Esophagus muscularis mucosa (tissue), 4 donors: ENCODE results near the gene TUBB8.
"Not testable (repeated sequence)": the region's sequence is repeated elsewhere in the genome, so short reads cannot be mapped to it uniquely, and the experiment has no call there.

Experiments used
- EP300 ChIP-seq: sonication (generic); formaldehyde crosslinking; IDR thresholded peaks from one replicate; pipeline ENCODE4 v1.6.1; 2017; ENCODE audit warnings: antibody characterized with exemption
- POLR2A ChIP-seq: fragments of 450-650 bp; IDR thresholded peaks from one replicate; pipeline ENCODE4 v1.6.1; 2017; ENCODE audit warnings: antibody characterized with exemption, moderate library complexity, mild to moderate bottlenecking, low read depth
- POLR2AphosphoS5 ChIP-seq, 2 donors: sonication (generic); formaldehyde crosslinking; IDR thresholded peaks; one replicate each; pipeline ENCODE4 v1.6.1; 2017; ENCODE audit warnings: antibody characterized with exemption in 2 of 2
- TF ChIP-seq, protein P1 (sequence below), 3 experiments: fragments of 200-600 bp in 2 of 3; fragments of 450-650 bp in 1 of 3; sonication (generic) in 2 of 3; IDR thresholded peaks; one replicate each; pipeline ENCODE4 v1.5.1; 2017 to 2019; ENCODE audit warnings: antibody characterized with exemption in 3 of 3, mild to moderate bottlenecking in 2 of 3, moderate library complexity in 1 of 3

DNA sequence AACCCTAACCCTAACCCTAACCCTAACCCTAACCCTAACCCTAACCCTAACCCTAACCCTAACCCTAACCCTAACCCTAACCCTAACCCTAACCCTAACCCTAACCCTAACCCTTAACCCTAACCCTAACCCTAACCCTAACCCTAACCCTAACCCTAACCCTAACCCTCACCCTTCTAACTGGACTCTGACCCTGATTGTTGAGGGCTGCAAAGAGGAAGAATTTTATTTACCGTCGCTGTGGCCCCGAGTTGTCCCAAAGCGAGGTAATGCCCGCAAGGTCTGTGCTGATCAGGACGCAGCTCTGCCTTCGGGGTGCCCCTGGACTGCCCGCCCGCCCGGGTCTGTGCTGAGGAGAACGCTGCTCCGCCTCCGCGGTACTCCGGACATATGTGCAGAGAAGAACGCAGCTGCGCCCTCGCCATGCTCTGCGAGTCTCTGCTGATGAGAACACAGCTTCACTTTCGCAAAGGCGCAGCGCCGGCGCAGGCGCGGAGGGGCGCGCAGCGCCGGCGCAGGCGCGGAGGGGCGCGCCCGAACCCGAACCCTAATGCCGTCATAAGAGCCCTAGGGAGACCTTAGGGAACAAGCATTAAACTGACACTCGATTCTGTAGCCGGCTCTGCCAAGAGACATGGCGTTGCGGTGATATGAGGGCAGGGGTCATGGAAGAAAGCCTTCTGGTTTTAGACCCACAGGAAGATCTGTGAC is 38.7 kb downstream of the TUBB8 start:
- TF ChIP-seq, protein P1, sequence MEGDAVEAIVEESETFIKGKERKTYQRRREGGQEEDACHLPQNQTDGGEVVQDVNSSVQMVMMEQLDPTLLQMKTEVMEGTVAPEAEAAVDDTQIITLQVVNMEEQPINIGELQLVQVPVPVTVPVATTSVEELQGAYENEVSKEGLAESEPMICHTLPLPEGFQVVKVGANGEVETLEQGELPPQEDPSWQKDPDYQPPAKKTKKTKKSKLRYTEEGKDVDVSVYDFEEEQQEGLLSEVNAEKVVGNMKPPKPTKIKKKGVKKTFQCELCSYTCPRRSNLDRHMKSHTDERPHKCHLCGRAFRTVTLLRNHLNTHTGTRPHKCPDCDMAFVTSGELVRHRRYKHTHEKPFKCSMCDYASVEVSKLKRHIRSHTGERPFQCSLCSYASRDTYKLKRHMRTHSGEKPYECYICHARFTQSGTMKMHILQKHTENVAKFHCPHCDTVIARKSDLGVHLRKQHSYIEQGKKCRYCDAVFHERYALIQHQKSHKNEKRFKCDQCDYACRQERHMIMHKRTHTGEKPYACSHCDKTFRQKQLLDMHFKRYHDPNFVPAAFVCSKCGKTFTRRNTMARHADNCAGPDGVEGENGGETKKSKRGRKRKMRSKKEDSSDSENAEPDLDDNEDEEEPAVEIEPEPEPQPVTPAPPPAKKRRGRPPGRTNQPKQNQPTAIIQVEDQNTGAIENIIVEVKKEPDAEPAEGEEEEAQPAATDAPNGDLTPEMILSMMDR (IDR thresholded peaks at IDR 0.05), result not testable (repeated sequence)
- TF ChIP-seq POLR2AphosphoS5 (IDR thresholded peaks at IDR 0.05); POLR2A; EP300: not testable (repeated sequence)
